Neural cell (in vitro differentiated cells): ENCODE measurements around the gene RRN3. TPM values are rescaled to one million over a fixed set of nuclear protein-coding genes. Genes with fewer than 3 reads are reported as not detected.

ENCODE experiments used
- H2AFZ ChIP-seq: fragments of 200-600, 300-800 bp; sonication (generic), shearing (Covaris generic); 2 replicates; pipeline ENCODE4 v1.6.0; 2014; ENCODE audit warnings: low read depth, mild to moderate bottlenecking, antibody characterized with exemption, low read length, moderate library complexity
- H3F3A ChIP-seq: fragments of 200-600 bp; shearing (Covaris generic); 2 replicates; pipeline ENCODE4 v1.6.1; 2016; ENCODE audit warnings: mild to moderate bottlenecking, moderate library complexity, mixed read lengths, antibody characterized with exemption, low read length; ENCODE audit not compliant: insufficient read depth, poor library complexity, severe bottlenecking
- H3K27ac ChIP-seq: fragments of 200-600, 300-800 bp; sonication (generic), shearing (Covaris generic); 2 replicates; pipeline ENCODE4 v1.5.1; 2014; ENCODE audit warnings: mild to moderate bottlenecking, low read length, moderate library complexity
- H3K27me3 ChIP-seq: fragments of 300-800, 200-600 bp; sonication (generic), shearing (Covaris generic); 2 replicates; pipeline ENCODE4 v1.6.0; 2014; ENCODE audit warnings: mild to moderate bottlenecking, low read depth, low read length, moderate library complexity; ENCODE audit not compliant: insufficient read depth
- H3K36me3 ChIP-seq: fragments of 300-800, 200-600 bp; sonication (generic), shearing (Covaris generic); 2 replicates; pipeline ENCODE4 v1.5.1; 2014; ENCODE audit warnings: mild to moderate bottlenecking, antibody characterized with exemption, low read length, moderate library complexity; ENCODE audit not compliant: insufficient read depth
- H3K4me2 ChIP-seq: fragments of 300-800, 200-600 bp; sonication (generic), shearing (Covaris generic); 2 replicates; pipeline ENCODE4 v1.6.0; 2014; ENCODE audit warnings: mild to moderate bottlenecking, low read length
- H3K4me3 ChIP-seq: fragments of 300-800, 200-600 bp; sonication (generic), shearing (Covaris generic); 2 replicates; pipeline ENCODE4 v1.5.1; 2014; ENCODE audit warnings: mild to moderate bottlenecking, low read length, moderate library complexity
- H3K79me2 ChIP-seq: fragments of 200-600 bp; shearing (Covaris generic); replicated peaks from 2 replicates; pipeline ENCODE4 v1.6.0; 2014; ENCODE audit warnings: mild to moderate bottlenecking, low read length, moderate library complexity; ENCODE audit not compliant: insufficient read depth
- H3K9ac ChIP-seq: fragments of 300-800, 200-600 bp; sonication (generic), shearing (Covaris generic); 2 replicates; pipeline ENCODE4 v1.6.1; 2016; ENCODE audit warnings: mild to moderate bottlenecking, low read length, mixed read lengths
- H3K9me2 ChIP-seq: fragments of 200-600 bp; shearing (Covaris generic); 2 replicates; pipeline ENCODE4 v1.6.1; 2016; ENCODE audit warnings: mild to moderate bottlenecking, low read length, mixed read lengths; ENCODE audit not compliant: insufficient read depth
- H3K9me3 ChIP-seq: fragments of 200-600, 300-800 bp; sonication (generic), shearing (Covaris generic); 2 replicates; pipeline ENCODE4 v1.6.1; 2016; ENCODE audit warnings: mild to moderate bottlenecking, mixed run types, low read length, moderate library complexity, mixed read lengths
- H4K20me1 ChIP-seq: fragments of 200-600 bp; shearing (Covaris generic); 2 replicates; pipeline ENCODE4 v1.6.1; 2016; ENCODE audit warnings: mild to moderate bottlenecking, mixed run types; ENCODE audit not compliant: insufficient read depth
- CTCF ChIP-seq: fragments of 450-650 bp; IDR thresholded peaks from 2 replicates; pipeline ENCODE4 v1.5.1; 2014; ENCODE audit warnings: antibody characterized with exemption, mild to moderate bottlenecking, moderate library complexity; ENCODE audit not compliant: poor library complexity, severe bottlenecking
- EP300 ChIP-seq: fragments of 450-650 bp; conservative IDR thresholded peaks from 2 replicates; pipeline ENCODE4 v1.6.1; 2014; ENCODE audit warnings: antibody characterized with exemption, mild to moderate bottlenecking, moderate library complexity; ENCODE audit not compliant: poor library complexity, severe bottlenecking
- EZH2 ChIP-seq: fragments of 200-600, 300-800 bp; shearing (Covaris generic), sonication (generic); IDR thresholded peaks from 2 replicates; pipeline ENCODE4 v1.6.1; 2014; ENCODE audit warnings: antibody characterized with exemption, low read length, borderline replicate concordance, mild to moderate bottlenecking; ENCODE audit not compliant: insufficient read depth, poor library complexity, severe bottlenecking
- MXI1 ChIP-seq: fragments of 450-650 bp; conservative IDR thresholded peaks from 2 replicates; pipeline ENCODE4 v1.6.1; 2014; ENCODE audit warnings: antibody characterized with exemption, mild to moderate bottlenecking; ENCODE audit not compliant: poor library complexity, severe bottlenecking
- POLR2AphosphoS5 ChIP-seq: IDR thresholded peaks from 2 replicates; pipeline ENCODE4 v1.6.1; 2012
- RAD21 ChIP-seq: fragments of 450-650 bp; conservative IDR thresholded peaks from 2 replicates; pipeline ENCODE4 v1.6.1; 2014; ENCODE audit warnings: antibody characterized with exemption, mild to moderate bottlenecking, moderate library complexity
- SMC3 ChIP-seq: fragments of 450-650 bp; conservative IDR thresholded peaks from 2 replicates; pipeline ENCODE4 v1.6.1; 2014; ENCODE audit warnings: antibody characterized with exemption, mild to moderate bottlenecking, moderate library complexity; ENCODE audit not compliant: poor library complexity
- TAF1 ChIP-seq: IDR thresholded peaks from 2 replicates; pipeline ENCODE4 v1.6.1; 2012; ENCODE audit warnings: low read depth
- polyA plus RNA-seq: library from polyadenylated mRNA; depleted of rRNA; stranded (reverse); fragments of >200 nt; gene quantifications from 2 replicates; pipeline ENCODE4 v1.2.3, GENCODE V29; 2014
- TF ChIP-seq, protein P1 (sequence below): IDR thresholded peaks from 2 replicates; pipeline ENCODE4 v1.6.1; 2012; ENCODE audit warnings: borderline replicate concordance

Gene RRN3
- polyA plus RNA-seq, 1 donor from 2014 or later, result 95.4 TPM

DNA sequence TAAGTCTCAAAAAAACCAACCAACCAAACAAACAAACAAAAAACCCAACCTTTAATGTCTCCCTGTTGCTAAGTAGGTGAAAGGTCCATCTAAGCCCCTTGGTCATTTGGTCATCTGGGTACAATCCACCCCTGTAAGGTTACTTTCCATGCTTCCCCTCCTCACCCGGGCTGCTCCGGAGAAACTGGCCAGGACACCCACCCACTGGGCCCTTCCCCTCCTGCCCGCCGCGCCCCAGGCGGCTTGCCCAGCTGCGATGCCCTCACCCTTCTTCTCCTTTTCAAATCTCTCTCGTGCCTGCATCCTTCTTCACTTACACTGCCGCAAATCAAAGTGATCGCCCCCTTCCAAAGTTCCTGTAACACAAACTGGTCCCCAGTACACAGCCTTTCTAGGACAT is 40.2 kb downstream of the RRN3 start:
- Histone ChIP-seq H3K36me3 (no peaks in the 10 kb centered on the region), H3K79me2 (peaks cover 4% of the 10 kb centered on the region), H3K27ac (no peak overlapping the region), H3K27me3 (no peaks in the 10 kb centered on the region), H3K4me2 (no peak overlapping the region), H3F3A (no peaks in the 10 kb centered on the region), H3K4me3 (no peak overlapping the region), H2AFZ (no peak overlapping the region), H3K9me2 (no peaks in the 10 kb centered on the region), H4K20me1 (no peaks in the 10 kb centered on the region), H3K9me3 (no peaks in the 10 kb centered on the region), H3K9ac (no peak overlapping the region)
- TF ChIP-seq, protein P1, sequence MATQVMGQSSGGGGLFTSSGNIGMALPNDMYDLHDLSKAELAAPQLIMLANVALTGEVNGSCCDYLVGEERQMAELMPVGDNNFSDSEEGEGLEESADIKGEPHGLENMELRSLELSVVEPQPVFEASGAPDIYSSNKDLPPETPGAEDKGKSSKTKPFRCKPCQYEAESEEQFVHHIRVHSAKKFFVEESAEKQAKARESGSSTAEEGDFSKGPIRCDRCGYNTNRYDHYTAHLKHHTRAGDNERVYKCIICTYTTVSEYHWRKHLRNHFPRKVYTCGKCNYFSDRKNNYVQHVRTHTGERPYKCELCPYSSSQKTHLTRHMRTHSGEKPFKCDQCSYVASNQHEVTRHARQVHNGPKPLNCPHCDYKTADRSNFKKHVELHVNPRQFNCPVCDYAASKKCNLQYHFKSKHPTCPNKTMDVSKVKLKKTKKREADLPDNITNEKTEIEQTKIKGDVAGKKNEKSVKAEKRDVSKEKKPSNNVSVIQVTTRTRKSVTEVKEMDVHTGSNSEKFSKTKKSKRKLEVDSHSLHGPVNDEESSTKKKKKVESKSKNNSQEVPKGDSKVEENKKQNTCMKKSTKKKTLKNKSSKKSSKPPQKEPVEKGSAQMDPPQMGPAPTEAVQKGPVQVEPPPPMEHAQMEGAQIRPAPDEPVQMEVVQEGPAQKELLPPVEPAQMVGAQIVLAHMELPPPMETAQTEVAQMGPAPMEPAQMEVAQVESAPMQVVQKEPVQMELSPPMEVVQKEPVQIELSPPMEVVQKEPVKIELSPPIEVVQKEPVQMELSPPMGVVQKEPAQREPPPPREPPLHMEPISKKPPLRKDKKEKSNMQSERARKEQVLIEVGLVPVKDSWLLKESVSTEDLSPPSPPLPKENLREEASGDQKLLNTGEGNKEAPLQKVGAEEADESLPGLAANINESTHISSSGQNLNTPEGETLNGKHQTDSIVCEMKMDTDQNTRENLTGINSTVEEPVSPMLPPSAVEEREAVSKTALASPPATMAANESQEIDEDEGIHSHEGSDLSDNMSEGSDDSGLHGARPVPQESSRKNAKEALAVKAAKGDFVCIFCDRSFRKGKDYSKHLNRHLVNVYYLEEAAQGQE, result no peak

DNA sequence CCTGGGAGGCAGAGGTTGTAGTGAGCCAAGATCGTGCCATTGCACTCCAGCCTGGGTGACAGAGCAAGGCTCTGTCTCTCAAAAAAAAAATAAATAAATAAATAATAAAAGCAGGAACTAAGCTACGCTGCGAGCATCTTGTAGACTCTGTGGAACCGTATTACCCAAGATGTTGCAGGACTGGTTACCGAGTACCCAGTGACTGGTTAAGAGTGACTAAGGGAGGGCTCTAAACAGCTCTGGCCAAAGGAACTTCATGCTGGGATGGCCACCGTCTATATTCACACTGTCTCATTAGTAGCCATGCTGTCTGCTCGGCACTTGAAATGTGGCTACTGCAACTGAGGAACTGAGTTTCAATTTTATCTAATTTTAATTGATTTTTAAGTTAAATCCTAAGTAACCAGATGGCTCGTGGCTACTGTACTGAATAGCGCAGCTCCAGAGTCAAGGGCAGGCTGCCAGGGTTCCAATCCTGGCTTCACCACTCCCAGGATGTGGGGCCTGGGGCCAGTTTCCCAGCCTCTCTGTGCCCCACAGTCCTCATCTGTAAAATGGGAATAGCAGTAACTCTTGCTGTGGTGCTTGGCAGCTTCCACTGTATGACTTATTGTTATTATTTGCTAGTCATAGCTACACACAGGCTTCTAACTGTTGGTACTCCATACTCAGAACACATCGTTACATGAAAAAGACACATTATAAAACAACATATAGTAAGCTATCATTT is 41.2 kb downstream of the RRN3 start:
- no peak overlapping the region for H3K27ac ChIP-seq
- peaks cover 4% of the 10 kb centered on the region for H3K79me2 ChIP-seq
- no peaks in the 10 kb centered on the region for H3K27me3 ChIP-seq
- H3K4me2 ChIP-seq, result no peak overlapping the region
- H4K20me1 ChIP-seq, result no peaks in the 10 kb centered on the region
- TF ChIP-seq RAD21 (no peak), CTCF (no peak), SMC3 (no peak), EP300 (no peak), TAF1 (no peak), MXI1 (no peak), EZH2 (no peak), POLR2AphosphoS5 (no peak)
- TF ChIP-seq, protein P1, result no peak
- no peak overlapping the region for H3K9ac ChIP-seq
- no peaks in the 10 kb centered on the region for H3K9me3 ChIP-seq
- no peaks in the 10 kb centered on the region for H3K36me3 ChIP-seq
- no peak overlapping the region for H3K4me3 ChIP-seq
- H3K9me2 ChIP-seq, result no peaks in the 10 kb centered on the region
- H3F3A ChIP-seq, result no peaks in the 10 kb centered on the region
- no peak overlapping the region for H2AFZ ChIP-seq
